Measurements from ENCODE around the gene FOXK1. TPM values are rescaled to one million over a fixed set of nuclear protein-coding genes. Genes with fewer than 3 reads are reported as not detected.

The FOXK1 gene
- total RNA-seq, 1 donor from 2014 or later: 53.6 TPM

GRCh38 chr7:4819560-4820404 lies 137.7 kb downstream of the FOXK1 start:
- TF ChIP-seq CTCF (IDR thresholded peaks at IDR 0.05; ENCODE audit: insufficient read depth, low read depth, low read length) (no peak), EZH2 (IDR thresholded peaks at IDR 0.05; ENCODE audit: insufficient read depth, low read length) (peak; percentile 26)
- Histone ChIP-seq H3K9ac (ENCODE audit: low read length) (no peak overlapping the region), H3K4me3 (ENCODE audit: insufficient read depth, low read depth, low read length) (no peak overlapping the region), H3K36me3 (ENCODE audit: insufficient read depth, low read length) (no peaks in the 10 kb centered on the region), H3K9me3 (ENCODE audit: insufficient read depth, low read depth, low read length) (no peaks in the 10 kb centered on the region), H3K4me1 (ENCODE audit: insufficient read depth, low read length) (no peaks in the 10 kb centered on the region), H4K20me1 (ENCODE audit: insufficient read depth, low read length) (no peaks in the 10 kb centered on the region), H2AFZ (ENCODE audit: low read depth, low read length) (no peak overlapping the region), H3K79me2 (ENCODE audit: insufficient read depth, low read length) (no peaks in the 10 kb centered on the region), H3K27me3 (ENCODE audit: insufficient read depth, low read length) (no peaks in the 10 kb centered on the region), H3K27ac (ENCODE audit: low read depth, low read length) (no peak overlapping the region), H3K4me2 (ENCODE audit: low read length) (no peak overlapping the region)
- Mint-ChIP-seq H3K4me3 (ENCODE audit: unreplicated experiment) (no peak overlapping the region), H3K27ac (ENCODE audit: unreplicated experiment) (no peak overlapping the region), H3K9me3 (ENCODE audit: unreplicated experiment) (no peaks in the 10 kb centered on the region), H3K4me1 (ENCODE audit: low read depth, unreplicated experiment) (no peaks in the 10 kb centered on the region), H3K36me3 (ENCODE audit: low read depth, unreplicated experiment) (no peaks in the 10 kb centered on the region), H3K27me3 (ENCODE audit: low read depth, unreplicated experiment) (peaks cover 27% of the 10 kb centered on the region)
- FAIRE-seq: no peak
- DNase-seq (ENCODE audit: low read depth): no peak

GRCh38 chr7:4820405-4820966 lies 138.4 kb downstream of the FOXK1 start:
- Histone ChIP-seq H2AFZ (ENCODE audit: low read depth, low read length) (no peak overlapping the region), H3K9me3 (ENCODE audit: insufficient read depth, low read depth, low read length) (no peaks in the 10 kb centered on the region), H3K36me3 (ENCODE audit: insufficient read depth, low read length) (no peaks in the 10 kb centered on the region), H3K9ac (ENCODE audit: low read length) (no peak overlapping the region), H3K27ac (ENCODE audit: low read depth, low read length) (no peak overlapping the region), H3K79me2 (ENCODE audit: insufficient read depth, low read length) (no peaks in the 10 kb centered on the region), H3K4me1 (ENCODE audit: insufficient read depth, low read length) (no peaks in the 10 kb centered on the region), H4K20me1 (ENCODE audit: insufficient read depth, low read length) (no peaks in the 10 kb centered on the region), H3K4me3 (ENCODE audit: insufficient read depth, low read depth, low read length) (no peak overlapping the region), H3K4me2 (ENCODE audit: low read length) (no peak overlapping the region), H3K27me3 (ENCODE audit: insufficient read depth, low read length) (no peaks in the 10 kb centered on the region)
- no peak for TF ChIP-seq CTCF (IDR thresholded peaks at IDR 0.05; ENCODE audit: insufficient read depth, low read depth, low read length)
- no peak for TF ChIP-seq EZH2 (IDR thresholded peaks at IDR 0.05; ENCODE audit: insufficient read depth, low read length)
- no peaks in the 10 kb centered on the region for H3K9me3 Mint-ChIP-seq (ENCODE audit: unreplicated experiment)
- H3K36me3 Mint-ChIP-seq (ENCODE audit: low read depth, unreplicated experiment): no peaks in the 10 kb centered on the region
- no peak overlapping the region for H3K4me3 Mint-ChIP-seq (ENCODE audit: unreplicated experiment)
- peaks cover 32% of the 10 kb centered on the region for H3K27me3 Mint-ChIP-seq (ENCODE audit: low read depth, unreplicated experiment)
- no peak for FAIRE-seq
- H3K4me1 Mint-ChIP-seq (ENCODE audit: low read depth, unreplicated experiment): no peaks in the 10 kb centered on the region
- DNase-seq (ENCODE audit: low read depth): no peak
- H3K27ac Mint-ChIP-seq (ENCODE audit: unreplicated experiment): no peak overlapping the region

Small RNA genes lying within 50 kb of the gene (microRNA-seq; reads per million reads assigned to microRNA genes)
- gene MIR4656: not detected

Other genes with a start within 250 kb of the FOXK1 start
- gene AP5Z1, start 93.3 kb downstream of the FOXK1 start, total RNA-seq: 70.7 and 75.6 TPM in 2 replicates
- gene PAPOLB, start 179.7 kb downstream of the FOXK1 start, total RNA-seq: not detected in 2 replicates
- 0.22 and 0.86 TPM in 2 replicates for gene RADIL, start 201.4 kb downstream of the FOXK1 start, total RNA-seq